Measurements from ENCODE around the gene UST. TPM values are rescaled to one million over a fixed set of nuclear protein-coding genes. Genes with fewer than 3 reads are reported as not detected.
"Not testable (repeated sequence)": the region's sequence is repeated elsewhere in the genome, so short reads cannot be mapped to it uniquely, and the experiment has no call there.

Gene UST
- total and polyA plus RNA-seq, 9 of the 15 experiments (the other 6 are each of a cell fraction or from before 2014, with no cell fraction given): 0.04 to 0.10 TPM; not detected in 7

DNA sequence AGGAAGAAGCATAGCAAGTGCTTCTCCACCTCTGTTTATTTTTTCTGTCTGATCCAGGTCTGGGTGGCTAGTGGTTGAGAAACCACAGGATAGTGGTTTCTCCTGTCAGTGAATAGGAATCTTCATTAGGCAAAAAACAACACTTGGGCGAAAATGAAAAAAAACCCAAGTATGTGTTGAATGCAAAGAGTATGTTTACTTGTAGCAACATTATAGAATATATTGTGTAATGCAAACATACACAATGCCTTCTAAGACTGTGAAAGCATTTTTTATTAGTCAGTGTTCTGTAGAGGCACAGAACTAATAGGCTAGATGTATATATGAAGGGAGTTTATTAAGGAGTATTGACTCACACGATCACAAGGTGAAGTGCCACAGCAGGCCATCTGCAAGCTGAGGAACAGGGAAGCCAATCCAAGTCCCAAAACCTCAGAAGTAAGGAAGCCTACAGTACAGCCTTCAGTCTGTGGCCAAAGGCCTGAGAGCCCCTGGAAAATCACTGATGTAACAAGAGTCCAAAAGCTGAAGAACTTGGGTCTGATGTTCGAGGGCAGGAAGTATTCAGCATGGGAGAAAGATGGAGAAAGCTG lies 111.1 kb downstream of the UST start:
- CTCF ChIA-PET (ENCODE audit: low intra/inter-chr PET ratio): no interaction called here
- ATAC-seq (no peak), FAIRE-seq (no peak), DNase-seq (ENCODE audit: extremely low read depth in 1 of 4, low spot score in 3 of 4) (no peak)
- Histone ChIP-seq H3K79me2 (ENCODE audit: control insufficient read depth, insufficient read depth, low read length) (no peaks in the 10 kb centered on the region), H3K36me3 (ENCODE audit: control insufficient read depth, insufficient read depth, low read length) (no peaks in the 10 kb centered on the region), H3K4me1 (replicated peaks in 1 of 2; ENCODE audit: control insufficient read depth in 2 of 2, insufficient read depth in 2 of 2, low read length in 2 of 2) (no peaks in the 10 kb centered on the region), H4K20me1 (replicated peaks; ENCODE audit: control insufficient read depth, insufficient read depth, low read length) (no peaks in the 10 kb centered on the region), H3K9me3 (replicated peaks; ENCODE audit: control insufficient read depth, insufficient read depth, low read depth, low read length) (no peaks in the 10 kb centered on the region), H3K9ac (ENCODE audit: insufficient read depth in 1 of 2, low read depth in 2 of 2, low read length in 2 of 2) (no peak overlapping the region), H3K27ac (ENCODE audit: extremely low read depth, low read depth, low read length) (no peak overlapping the region), H3K4me2 (ENCODE audit: insufficient read depth, low read length) (no peak overlapping the region), H3K27me3 (ENCODE audit: control insufficient read depth in 2 of 2, insufficient read depth in 2 of 2, low read length in 2 of 2) (peaks cover 5 to 12% of the 10 kb centered on the region in 2 experiments; a peak in 4 of 5 replicates), H3K4me3 (no peak overlapping the region), H3K9me1 (ENCODE audit: control insufficient read depth, insufficient read depth, low read length) (no peaks in the 10 kb centered on the region), H2AFZ (ENCODE audit: low read depth, low read length) (no peak overlapping the region)
- in situ Hi-C loops (cut with MboI) (no loop called here), intact Hi-C loops (cut with micrococcal nuclease) (no loop called here)
- POLR2A ChIA-PET: no interaction called here
- BruUV-seq (replicated peaks): no TSS peak
- 0% methylated on average over 3 of the region's 3 CpGs for WGBS (ENCODE audit: insufficient coverage, low coverage, missing lambda C conversion rate)
- TF ChIP-seq ZNF830 (CRISPR knock-in tag; IDR thresholded peaks at IDR 0.05) (no peak), CTBP1 (IDR thresholded peaks at IDR 0.05; ENCODE audit: borderline replicate concordance) (no peak), PCBP2 (IDR thresholded peaks at IDR 0.05; ENCODE audit: low read depth, low read length, poor library complexity, severe bottlenecking) (no peak), ZNF717 (CRISPR knock-in tag; IDR thresholded peaks at IDR 0.05) (no peak), SRSF1 (IDR thresholded peaks at IDR 0.05; ENCODE audit: low read depth, low read length) (no peak), FOXJ2 (tag; IDR thresholded peaks at IDR 0.05) (no peak), NELFE (IDR thresholded peaks at IDR 0.05; ENCODE audit: insufficient read depth, insufficient read length) (no peak), MCM2 (IDR thresholded peaks at IDR 0.05; ENCODE audit: low read depth) (no peak), MCM3 (IDR thresholded peaks at IDR 0.05) (no peak), PML (IDR thresholded peaks at IDR 0.05; ENCODE audit: low read length) (no peak), NR2F6 (CRISPR knock-in tag; IDR thresholded peaks at IDR 0.05) (no peak), ZNF239 (CRISPR knock-in tag; IDR thresholded peaks at IDR 0.05) (no peak), NCOA6 (IDR thresholded peaks at IDR 0.05) (no peak), NR1H2 (CRISPR knock-in tag; IDR thresholded peaks at IDR 0.05) (no peak), GATAD2B (IDR thresholded peaks at IDR 0.05; ENCODE audit: borderline replicate concordance) (no peak)
- TF ChIP-seq, protein P1, sequence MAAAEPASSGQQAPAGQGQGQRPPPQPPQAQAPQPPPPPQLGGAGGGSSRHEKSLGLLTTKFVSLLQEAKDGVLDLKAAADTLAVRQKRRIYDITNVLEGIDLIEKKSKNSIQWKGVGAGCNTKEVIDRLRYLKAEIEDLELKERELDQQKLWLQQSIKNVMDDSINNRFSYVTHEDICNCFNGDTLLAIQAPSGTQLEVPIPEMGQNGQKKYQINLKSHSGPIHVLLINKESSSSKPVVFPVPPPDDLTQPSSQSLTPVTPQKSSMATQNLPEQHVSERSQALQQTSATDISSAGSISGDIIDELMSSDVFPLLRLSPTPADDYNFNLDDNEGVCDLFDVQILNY (CRISPR knock-in tag; IDR thresholded peaks at IDR 0.05): no peak
- TF ChIP-seq, protein P2, sequence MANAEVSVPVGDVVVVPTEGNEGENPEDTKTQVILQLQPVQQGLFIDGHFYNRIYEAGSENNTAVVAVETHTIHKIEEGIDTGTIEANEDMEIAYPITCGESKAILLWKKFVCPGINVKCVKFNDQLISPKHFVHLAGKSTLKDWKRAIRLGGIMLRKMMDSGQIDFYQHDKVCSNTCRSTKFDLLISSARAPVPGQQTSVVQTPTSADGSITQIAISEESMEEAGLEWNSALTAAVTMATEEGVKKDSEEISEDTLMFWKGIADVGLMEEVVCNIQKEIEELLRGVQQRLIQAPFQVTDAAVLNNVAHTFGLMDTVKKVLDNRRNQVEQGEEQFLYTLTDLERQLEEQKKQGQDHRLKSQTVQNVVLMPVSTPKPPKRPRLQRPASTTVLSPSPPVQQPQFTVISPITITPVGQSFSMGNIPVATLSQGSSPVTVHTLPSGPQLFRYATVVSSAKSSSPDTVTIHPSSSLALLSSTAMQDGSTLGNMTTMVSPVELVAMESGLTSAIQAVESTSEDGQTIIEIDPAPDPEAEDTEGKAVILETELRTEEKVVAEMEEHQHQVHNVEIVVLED (CRISPR knock-in tag; IDR thresholded peaks at IDR 0.05): no peak

DNA sequence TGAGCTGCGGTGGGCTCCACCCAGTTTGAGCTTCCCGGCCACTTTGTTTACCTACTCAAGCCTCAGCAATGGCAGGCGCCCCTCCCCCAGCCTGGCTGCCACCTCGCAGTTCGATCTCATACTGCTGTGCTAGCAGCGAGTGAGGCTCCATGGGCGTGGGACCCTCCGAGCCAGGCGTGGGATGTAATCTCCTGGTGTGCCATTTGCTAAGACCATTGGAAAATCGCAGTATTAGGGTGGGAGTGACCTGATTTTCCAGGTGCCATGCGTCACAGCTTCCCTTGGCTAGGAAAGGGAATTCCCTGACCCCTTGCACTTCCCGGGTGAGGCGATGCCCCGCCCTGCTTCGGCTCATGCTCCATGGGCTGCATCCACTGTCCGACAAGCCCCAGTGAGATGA lies 117.3 kb downstream of the UST start:
- H2AFZ ChIP-seq (ENCODE audit: low read depth, low read length); H3K9me1 ChIP-seq (ENCODE audit: control insufficient read depth, insufficient read depth, low read length); ATAC-seq; H3K36me3 ChIP-seq (ENCODE audit: control insufficient read depth, insufficient read depth, low read length); H3K4me1 ChIP-seq (replicated peaks in 1 of 2; ENCODE audit: control insufficient read depth in 2 of 2, insufficient read depth in 2 of 2, low read length in 2 of 2); in situ Hi-C loops (cut with MboI); H3K9me3 ChIP-seq (replicated peaks; ENCODE audit: control insufficient read depth, insufficient read depth, low read depth, low read length); H3K9ac ChIP-seq (ENCODE audit: insufficient read depth in 1 of 2, low read depth in 2 of 2, low read length in 2 of 2); H4K20me1 ChIP-seq (replicated peaks; ENCODE audit: control insufficient read depth, insufficient read depth, low read length); BruUV-seq (replicated peaks); H3K4me3 ChIP-seq; H3K27ac ChIP-seq (ENCODE audit: extremely low read depth, low read depth, low read length); H3K79me2 ChIP-seq (ENCODE audit: control insufficient read depth, insufficient read depth, low read length); DNase-seq (ENCODE audit: extremely low read depth in 1 of 4, low spot score in 3 of 4); CTCF ChIA-PET (ENCODE audit: low intra/inter-chr PET ratio); H3K27me3 ChIP-seq (ENCODE audit: control insufficient read depth in 2 of 2, insufficient read depth in 2 of 2, low read length in 2 of 2); FAIRE-seq; intact Hi-C loops (cut with micrococcal nuclease); H3K4me2 ChIP-seq (ENCODE audit: insufficient read depth, low read length): not testable (repeated sequence)
- WGBS (ENCODE audit: insufficient coverage, low coverage, missing lambda C conversion rate): 3% methylated on average over 14 of the region's 16 CpGs
- POLR2A ChIA-PET: interaction anchor here (1.5 kb wide), 1 partner anchor 10 kb away, joined by 3 read pairs; no protein-coding TSS in a partner anchor
